Stimulated activated CD4-positive, alpha-beta T cell treated with anti-CD3 and anti-CD28 coated beads, TNF-alpha, amount 100 ng/mL, for 4 hours (primary cell): Measurements from ENCODE around the gene ADARB2.

Source experiments
- DNase-seq, 3 experiments: peaks; one replicate each; pipeline ENCODE4 v3.0.0-alpha.2; 2020; ENCODE audit warnings: low read depth in 3 of 3

ADARB2 gene

DNA sequence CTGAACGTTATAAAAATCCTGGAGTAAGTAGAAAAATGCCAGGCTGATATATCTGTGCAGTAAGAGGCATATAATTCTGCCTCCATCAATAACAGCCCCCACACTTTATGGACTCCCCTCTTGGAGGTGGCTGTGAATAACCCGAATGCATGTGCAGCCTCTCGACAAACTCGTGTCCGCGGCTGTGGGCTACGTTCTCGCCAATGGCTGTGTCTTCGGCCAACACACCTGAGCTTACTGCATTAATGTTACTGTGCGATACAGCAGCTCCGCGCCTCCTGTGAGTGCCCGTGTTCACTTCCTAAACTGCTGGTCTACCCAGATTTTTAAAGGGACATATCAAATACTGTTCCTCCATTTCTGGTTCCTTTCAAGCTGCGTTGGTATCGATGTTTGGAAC lies 209.4 kb downstream of the ADARB2 start:
- DNase-seq = no peak

DNA sequence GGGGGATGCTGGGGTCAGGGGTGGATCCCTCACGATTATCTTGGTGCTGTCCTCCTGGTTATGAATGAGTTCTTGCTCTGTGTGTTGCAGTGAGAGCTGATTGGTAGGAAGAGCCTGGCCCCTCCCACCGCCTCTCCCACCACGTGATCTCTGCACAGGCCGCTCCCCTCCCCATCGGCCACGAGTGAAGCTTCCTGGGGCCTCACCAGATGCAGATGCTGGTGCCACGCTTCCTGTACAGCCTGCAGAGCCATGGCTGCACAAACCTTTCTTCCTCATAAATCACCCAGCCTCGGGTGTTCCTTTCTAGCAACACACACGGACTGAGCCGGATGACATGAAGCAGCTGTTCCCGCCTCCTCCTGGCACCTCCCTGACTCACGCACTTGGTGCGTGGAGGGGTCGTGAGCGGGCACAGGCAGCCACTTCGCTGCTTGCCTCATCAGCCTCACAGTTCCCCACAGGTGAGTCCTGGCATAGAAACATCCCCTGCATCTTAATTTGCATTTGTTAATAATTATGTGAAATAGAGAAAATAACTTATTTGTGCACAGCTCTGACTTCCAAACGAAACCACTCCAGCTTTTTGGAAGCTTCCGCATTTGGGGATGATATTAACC lies 210.8 kb downstream of the ADARB2 start:
- DNase-seq = no peak

DNA sequence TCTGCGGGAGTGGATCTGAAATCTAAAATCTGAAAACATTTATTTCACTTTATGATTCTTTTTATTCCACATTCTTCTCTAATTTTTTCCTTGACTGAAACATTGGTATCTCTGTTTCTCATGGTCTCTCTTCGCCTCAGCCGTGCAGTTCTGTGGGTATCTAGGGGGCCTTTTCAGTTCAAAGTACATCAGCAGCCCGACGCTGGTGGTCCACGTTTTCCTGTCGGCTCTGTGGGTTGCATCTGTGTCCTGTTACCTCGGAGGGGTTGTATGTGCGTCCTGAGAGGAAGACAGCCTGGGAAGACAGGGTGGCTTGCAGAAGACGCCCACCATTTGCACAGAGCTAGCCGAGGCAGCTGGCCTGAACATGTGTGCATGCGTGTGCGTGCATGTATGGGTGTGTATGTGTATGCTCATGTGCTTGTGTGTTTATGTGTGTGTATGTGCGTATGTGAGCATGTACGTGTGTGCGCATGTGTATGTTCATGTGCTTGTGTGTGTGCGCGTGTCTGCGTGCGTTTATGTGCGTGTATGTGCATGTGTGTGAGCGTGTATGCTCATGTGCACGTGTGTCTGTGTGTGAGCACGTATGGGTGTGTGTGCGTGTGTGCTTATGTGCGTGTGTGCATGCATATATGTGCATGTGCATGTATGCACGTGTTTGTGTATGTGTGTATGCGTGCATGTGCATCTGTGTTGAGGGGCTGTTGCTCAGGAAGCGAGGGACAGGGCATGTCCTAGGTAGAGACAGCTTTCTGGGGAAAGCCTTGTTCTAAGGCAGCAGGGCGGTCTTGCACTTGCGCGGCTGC lies 211.8 kb downstream of the ADARB2 start:
- DNase-seq = no peak

DNA sequence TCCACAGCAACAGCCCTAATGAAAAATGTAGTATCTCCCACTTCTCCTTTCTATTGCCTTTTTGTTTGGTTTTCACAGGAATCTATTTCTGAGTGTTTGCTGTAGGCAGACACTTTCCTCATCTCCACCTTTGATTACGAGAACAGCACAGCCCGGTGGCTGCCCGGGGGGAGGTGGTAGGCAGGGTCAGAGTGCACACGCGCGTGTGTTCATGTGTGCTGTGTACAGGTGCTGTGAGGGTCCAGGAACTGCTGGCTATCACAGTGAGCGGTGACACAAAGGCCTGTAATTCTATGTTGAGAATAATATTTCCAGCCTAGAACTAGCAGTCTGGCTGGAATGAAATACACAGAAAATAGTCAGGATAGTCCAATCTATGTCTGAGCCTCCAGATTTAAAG lies 212.8 kb downstream of the ADARB2 start:
- no peak for DNase-seq

DNA sequence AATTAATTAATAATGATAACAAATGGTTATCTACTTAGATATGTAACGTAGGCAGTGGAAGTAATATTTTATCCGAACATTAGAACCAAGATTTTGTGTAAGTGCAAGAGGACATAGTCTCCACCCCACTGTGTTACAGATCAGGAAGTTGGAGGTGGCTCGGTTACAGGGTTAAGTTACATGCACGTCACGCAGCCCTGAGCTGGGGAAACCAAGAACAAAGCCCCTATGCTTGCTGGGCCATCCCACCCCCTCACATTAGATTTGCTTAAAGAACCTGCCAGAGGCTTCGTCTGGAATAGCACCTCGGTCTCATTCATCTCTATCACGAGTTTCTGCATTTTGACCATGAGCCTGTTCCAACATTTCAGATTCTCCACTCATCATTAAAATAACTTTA lies 214.1 kb downstream of the ADARB2 start:
- DNase-seq = no peak

DNA sequence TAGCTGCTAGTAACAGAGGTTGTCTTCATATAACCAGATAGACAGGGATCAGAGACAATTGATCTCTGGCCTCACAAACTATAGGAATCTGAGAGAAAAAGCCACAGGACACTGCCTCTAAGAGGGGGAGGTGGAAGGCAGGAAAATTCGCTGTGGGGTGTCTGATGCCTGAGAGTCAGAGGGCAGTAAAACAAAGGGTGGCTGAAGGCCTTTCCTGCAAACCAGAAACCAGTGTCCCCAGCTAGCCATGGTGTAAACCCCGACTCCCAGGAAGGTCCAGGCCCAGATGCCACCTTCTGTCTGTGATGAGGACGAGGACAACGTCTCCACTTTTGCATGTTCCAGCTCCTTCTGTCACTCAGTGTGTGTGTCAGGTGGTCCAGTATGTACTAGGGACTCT lies 215.1 kb downstream of the ADARB2 start:
- DNase-seq = no peak

DNA sequence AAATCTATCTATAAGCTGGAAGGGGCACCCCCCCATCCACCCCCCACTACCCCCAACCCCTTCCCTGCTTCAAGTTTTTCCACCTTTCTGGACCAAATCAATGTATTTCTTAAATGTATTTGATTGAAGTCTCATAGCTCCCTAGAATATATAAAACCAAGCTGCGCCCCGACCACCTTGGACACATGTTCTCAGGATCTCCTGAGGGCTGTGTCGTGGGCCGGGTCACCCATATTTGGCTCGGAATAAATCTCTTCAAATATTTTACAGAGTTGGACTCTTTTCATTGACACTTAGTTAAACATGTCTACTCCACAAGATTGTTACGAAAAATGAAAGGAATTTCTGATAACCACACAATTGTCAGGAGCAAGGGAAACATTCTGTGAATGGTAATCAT lies 215.6 kb downstream of the ADARB2 start:
- DNase-seq = no peak

DNA sequence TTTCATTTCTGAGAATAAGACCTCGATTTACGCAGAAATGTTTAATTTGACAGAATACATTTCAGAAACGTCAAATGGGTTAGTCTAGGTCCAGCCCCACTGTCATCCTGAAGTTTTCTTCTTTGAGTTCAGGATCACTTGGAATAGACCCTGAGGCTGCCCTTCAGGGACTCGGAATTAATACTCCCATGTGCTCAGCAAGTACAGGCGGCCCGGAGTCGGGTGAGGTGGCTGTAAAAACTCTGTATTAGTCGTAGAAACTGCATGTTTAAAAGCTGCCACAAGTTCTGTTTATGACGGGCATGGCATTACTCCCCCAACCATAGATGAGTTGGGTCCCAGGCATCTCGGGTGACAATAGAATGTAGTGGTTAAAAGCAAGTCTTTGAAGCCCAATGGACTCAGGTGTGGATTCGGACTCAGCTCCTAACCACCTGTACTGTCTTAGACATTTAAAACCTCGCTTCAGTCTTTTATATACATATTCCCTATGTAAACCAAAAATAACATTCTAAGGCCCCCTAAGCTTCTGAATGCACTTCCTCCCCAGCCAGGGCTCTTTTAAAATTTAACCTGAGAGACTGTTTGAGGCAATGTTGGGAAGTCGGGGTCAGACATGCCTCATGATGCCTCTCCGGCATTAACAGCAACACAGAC lies 216.3 kb downstream of the ADARB2 start:
- DNase-seq = no peak

DNA sequence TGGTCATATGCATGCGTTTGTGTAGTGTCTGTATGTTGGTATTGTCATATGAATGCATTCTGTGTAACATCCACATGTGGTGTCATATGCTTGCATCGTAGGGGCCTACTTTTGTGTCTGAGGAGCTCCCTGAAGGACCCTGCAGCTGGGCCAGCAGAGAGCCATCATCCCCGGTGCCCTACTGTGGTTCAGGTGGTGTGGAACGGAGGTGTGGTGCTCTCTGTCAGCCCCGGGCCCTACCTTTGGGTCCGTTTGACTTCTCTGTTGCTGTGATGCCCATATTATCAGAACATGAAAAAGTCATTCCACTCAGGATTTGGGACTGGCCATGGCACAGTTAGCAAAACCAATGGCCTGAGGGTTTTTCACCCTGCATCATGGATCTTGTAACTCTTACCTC lies 217.9 kb downstream of the ADARB2 start:
- DNase-seq = no peak

DNA sequence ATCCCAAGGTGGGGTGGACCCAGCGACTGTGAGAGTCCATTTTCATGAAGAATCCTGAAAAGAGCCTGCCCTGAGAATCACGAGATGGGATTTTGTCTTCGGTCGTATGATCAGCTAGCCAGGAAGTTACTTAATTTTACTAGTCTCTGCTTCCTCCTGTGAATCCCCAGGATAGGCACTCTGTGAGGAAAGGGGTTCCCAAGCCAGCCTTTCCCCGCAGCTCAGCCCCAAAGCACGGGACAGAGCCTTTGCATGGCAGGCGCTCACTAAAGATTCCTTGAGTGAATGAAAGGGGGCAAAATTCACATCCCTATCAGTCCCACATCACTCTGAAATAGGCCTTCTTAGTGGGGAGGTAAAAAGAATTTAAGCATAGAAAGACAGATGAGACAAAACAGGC lies 219.6 kb downstream of the ADARB2 start:
- no peak for DNase-seq

DNA sequence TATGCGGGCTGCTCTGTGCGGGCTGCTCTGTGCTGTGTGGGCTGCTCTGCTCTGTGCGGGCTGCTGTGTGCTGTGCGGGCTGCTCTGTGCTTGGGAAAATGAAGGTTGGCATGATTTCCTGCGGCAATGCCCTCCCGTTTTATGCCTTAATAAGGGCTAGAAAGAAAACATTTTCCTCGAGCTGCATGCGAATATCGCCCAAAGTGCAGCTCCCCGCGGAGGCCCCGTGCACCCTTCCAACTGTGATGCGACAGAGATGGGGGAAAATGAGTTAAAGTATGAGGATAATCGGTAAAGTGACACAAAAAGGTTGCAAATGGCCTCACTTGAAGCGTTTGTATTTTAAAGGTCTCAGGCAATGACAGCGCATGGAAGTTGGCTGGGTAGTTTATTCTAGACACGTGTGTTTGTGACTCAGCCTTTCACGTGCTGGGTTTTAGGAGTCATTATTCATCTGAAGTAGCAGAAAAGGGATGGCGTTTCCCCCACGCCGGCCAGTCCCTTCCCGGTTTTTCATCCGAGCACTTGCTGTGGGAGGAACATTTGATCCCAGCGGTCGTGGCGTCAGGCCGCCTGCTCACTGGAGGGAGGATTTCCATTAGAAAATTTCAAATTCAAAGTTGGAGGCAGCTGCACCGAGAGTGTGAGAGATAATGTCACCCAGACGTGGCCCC lies 220.7 kb downstream of the ADARB2 start:
- no peak for DNase-seq

DNA sequence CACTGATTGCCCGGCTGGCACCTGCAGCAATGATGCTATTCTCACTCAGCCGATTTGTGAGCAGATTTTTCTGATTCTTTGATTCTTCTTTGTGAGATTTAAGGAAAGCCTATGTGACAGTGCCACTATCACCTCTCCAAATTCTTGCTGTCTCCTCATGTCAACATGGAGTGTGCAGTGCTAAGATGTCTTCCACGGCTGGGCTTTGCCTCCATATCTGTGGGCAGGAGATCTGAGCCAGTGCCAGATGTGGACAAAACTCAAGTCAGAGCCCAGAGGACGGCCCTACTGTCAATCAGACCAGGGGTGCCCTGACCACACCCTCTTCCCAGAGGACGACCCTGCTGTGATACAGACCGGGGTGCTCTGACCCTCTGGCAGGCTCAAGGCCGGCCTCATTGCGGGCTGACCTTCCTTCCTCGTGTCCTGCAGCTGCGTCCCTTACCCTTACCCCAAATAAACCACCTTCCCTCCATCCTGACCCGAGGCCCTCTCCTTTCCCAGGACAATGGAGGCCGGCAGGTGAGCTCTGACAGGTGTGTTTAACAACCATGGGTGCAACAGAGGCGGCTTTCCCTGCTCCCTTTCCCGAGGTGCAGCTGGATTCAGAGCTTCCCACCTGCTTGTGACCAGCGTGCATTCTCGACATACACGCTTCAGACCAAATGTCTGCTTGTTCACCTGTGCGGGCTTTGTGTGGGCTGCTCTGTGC lies 221.4 kb downstream of the ADARB2 start:
- no peak for DNase-seq

DNA sequence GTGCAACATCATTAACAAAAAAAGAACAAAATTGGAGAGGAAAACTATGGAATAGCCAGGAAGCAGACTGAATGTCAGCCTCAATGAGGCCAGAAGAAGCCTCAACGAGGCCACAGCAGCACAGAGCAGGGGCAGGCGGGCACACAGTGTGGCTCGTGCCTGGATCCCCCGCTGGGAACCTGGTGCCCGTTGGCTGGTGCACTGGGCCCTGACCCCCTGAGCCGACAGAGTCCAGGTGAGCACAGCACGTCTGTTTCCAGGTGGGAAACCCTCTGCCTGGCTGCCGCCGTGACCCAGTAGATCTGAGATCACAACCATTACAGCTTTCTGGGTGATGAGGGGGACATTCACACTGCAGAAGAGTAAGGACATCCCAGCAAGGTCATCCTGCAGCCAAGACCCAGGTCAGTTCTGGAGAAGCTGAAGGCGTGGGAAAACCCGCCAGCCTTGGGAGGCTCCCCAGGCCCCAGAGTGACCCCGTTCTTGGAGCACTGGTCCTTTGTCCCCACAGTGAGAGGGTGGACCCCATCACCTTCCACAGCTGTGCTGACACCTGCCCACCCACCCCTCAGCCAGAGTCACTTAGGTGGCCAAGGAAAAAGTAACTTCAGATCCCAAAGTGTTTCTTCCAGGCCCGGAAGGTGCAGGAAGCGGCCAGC lies 222.1 kb downstream of the ADARB2 start:
- DNase-seq = no peak

DNA sequence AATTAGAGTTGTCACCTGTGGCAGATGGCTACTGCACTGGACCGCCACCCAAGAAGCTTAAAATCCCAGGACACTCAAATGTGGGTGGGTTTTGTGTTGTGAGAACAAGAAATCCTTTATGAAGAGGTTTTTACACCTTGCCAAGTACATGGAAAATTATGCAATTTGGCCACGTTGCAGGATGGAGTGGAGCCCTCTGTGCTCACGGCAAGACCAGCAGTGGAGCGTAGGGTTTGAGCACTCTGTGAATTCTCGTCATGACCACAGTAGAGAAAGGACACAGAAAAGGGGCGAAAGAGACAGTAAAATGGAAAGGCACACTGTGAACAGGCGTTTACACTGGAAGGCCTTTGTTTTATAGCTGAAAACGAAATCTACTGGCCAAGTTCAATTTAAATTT lies 222.6 kb downstream of the ADARB2 start:
- DNase-seq = no peak

DNA sequence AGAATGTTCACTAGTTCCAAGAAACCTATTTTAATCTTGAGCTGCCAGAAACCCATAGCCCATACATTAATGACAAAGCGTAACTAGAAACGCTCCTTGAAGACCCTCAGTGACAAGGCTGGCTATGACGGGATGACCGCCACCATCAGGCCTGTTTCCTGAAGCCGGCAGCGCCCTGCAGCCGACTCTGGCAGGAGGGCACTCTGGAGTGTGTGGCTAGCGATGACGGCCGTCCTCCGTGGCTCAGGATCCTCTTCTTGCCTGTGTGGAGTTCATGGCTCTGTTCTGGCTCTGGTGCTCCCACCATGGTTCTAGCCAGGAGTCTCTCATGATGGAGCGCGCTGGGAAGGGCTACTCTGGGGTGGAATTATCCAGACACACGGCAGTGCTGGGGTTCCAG lies 224.1 kb downstream of the ADARB2 start:
- no peak for DNase-seq

DNA sequence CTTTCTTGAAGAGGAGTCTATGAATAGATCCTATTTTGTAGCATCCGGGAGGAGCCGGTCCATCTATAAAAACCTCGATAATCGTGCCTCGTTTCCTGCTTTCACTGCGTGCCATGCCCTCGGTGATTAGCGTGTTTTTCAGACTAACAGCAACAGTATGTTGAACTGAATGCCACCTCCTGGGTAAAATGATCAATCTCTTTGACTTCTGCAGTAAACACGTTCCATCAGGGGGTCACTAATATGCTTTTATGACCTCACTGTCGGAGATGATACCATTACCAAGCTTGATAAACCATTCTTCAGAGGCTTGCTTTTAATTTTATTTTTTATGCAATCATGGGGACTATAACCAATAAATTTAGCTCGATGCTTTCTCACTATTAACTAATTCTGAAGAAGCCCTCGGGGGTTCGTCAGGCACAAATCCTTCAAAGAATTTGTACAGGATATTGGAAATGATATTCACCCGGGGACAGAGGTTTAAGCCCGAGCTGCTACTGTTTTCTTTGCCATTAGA lies 228.3 kb downstream of the ADARB2 start:
- no peak for DNase-seq

DNA sequence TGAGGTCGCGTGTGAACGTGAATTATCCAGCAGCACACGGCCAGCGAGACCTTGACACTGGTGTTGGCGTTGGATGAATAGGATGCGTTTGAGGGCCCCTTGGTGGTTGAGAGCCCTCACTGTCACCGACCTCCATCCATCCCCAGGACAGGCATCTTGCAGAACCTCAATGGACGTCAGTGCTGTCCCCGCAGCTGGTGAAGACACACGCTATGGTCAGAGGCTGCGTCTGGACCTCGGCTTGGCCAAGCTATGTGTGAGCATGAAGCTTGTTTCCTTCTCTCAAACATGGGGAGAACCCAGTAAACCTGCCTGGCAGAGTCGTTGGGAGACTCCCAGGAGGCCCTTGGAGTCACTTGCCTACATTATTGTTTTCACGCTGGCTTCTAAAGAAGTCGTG lies 229.2 kb downstream of the ADARB2 start:
- no peak for DNase-seq

DNA sequence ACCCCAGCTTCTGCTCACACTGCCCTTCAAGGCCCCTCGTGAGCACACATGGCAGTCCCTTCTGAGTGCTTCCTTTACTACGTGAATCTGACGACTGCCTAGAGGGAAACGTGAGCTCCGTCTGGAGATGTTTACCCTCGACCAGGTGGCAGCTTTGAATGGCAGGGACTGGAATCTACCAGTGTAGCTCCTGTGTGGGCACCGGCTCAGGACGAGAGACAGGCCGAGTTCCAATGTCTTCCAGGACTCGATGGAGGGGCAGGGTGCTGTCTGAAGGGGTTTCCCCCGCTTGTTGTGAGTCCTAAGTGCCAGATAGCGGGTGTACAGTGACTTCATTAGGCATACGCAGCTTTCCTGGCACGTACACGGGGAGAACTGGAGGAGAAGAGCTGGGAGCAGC lies 229.9 kb downstream of the ADARB2 start:
- DNase-seq = no peak

DNA sequence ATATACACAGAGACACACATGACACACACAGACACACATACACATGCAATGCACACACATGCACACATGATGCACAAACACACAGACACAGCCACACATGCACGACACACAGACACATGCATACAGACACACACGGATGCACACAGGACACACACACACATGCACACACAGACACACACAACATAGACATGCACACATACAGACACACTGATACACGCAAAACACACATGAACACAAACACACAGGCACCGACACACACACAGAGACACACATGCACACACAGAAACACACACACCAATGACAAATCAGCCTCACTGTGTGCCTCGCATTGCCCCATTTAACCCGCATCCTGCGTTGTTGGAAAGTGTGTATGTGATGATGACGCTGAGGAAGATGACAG lies 232.4 kb downstream of the ADARB2 start:
- no peak for DNase-seq

DNA sequence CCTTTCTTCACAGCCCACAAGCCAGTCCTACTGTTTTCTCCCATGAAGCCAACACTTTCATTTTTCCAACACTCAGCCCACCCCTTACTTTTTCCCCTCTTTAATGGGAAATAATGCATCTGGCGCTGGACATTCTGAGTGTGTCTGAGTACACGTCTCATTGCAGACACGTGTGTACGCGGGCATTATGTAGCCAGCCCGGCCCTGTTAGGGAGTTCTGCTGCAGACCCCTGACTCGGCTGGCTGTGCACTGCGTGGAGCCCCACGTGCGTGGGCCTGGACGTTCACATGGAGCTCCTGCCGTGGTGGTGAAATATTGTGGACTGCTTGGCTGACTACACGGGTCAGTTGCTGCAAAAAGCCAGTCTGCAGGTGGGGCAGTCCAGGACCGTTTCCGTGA lies 233.0 kb downstream of the ADARB2 start:
- DNase-seq = no peak

DNA sequence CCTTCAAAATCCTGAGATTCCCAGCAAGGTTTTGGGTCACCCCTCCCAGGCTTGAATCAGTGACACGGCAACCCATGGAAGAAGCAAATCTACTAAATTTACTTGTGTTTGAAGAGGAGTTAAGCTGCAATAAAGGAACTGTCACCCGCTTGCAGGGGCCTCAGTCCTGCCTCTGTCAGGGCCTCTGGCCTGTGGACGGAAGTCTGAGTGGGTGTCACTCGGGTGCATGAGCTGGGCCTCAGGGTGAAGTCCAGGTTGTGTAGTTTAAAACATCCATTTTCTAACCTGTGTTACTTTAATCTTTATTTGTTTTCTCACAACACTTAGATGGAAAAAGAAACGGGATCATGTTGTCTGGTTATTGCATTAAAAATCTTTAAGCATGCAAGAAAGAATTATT lies 234.9 kb downstream of the ADARB2 start:
- no peak for DNase-seq
